Peyer's patch (tissue), 4 donors: ENCODE data around the gene CAMSAP1.

Source experiments
- POLR2A ChIP-seq, 2 donors: fragments of 450-650 bp; IDR thresholded peaks; one replicate each; pipeline ENCODE4 v1.5.1; 2017; ENCODE audit warnings: antibody characterized with exemption in 2 of 2, mild to moderate bottlenecking in 2 of 2, moderate library complexity in 2 of 2
- TF ChIP-seq, protein P1 (sequence below), 6 experiments: fragments of 450-650 bp in 4 of 6; fragments of 200-600 bp in 2 of 6; sonication (generic) in 1 of 6; IDR thresholded peaks; one replicate each; pipeline ENCODE4 v1.5.1; 2017 to 2019; ENCODE audit warnings: antibody characterized with exemption in 6 of 6, mild to moderate bottlenecking in 3 of 6, moderate library complexity in 1 of 6

DNA sequence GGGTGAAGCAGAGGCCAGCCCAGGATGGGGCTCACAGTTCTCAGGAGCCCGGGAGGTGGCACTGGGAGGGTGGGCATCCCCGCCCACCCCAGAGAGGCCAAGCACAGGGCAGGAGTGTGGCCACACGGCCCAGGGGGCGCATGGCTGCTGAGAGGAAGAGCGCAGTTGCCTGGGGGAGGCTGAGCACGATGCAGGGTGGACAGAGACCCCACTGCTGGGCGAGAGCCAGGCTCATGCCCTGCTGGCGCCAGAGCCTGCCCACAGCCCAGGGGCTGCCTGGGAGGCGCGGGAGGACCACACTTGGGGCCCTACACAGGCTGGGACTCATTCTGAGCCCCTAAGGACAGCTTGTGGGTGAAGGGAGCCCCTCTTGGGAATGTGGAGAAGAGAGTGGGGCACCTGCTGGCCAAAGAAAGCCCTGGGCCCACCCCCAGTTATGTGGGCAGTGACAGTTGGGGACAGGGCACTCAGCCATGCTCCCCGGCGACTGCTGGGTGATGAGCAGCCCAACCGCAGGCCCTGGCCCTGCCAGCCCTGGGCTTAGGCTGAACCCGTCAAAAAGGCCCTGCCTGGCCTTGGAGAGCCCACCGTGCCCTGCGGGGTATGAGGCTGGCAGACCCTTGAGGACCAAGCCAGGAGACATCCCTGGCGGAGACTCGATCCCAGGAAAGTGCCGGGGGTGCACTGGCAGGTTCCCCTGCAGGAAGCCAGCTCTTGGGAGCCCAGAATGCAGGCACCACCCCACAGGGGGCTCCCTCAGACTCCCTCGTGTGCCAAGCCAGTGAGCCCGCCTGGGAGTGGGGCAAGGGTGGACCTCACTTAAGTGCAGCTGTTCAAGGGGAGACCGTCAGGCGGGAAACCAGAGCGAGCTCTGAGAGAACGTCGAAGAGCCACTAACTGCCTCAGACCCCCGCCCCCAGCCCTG lies 21.6 kb upstream of the CAMSAP1 start:
- TF ChIP-seq, protein P1, sequence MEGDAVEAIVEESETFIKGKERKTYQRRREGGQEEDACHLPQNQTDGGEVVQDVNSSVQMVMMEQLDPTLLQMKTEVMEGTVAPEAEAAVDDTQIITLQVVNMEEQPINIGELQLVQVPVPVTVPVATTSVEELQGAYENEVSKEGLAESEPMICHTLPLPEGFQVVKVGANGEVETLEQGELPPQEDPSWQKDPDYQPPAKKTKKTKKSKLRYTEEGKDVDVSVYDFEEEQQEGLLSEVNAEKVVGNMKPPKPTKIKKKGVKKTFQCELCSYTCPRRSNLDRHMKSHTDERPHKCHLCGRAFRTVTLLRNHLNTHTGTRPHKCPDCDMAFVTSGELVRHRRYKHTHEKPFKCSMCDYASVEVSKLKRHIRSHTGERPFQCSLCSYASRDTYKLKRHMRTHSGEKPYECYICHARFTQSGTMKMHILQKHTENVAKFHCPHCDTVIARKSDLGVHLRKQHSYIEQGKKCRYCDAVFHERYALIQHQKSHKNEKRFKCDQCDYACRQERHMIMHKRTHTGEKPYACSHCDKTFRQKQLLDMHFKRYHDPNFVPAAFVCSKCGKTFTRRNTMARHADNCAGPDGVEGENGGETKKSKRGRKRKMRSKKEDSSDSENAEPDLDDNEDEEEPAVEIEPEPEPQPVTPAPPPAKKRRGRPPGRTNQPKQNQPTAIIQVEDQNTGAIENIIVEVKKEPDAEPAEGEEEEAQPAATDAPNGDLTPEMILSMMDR (IDR thresholded peaks at IDR 0.05): no peak
- no peak for TF ChIP-seq POLR2A (IDR thresholded peaks at IDR 0.05)
